ENCODE measurements around the gene KRT39.
"Not testable (repeated sequence)": the region's sequence is repeated elsewhere in the genome, so short reads cannot be mapped to it uniquely, and the experiment has no call there.

KRT39 gene

DNA sequence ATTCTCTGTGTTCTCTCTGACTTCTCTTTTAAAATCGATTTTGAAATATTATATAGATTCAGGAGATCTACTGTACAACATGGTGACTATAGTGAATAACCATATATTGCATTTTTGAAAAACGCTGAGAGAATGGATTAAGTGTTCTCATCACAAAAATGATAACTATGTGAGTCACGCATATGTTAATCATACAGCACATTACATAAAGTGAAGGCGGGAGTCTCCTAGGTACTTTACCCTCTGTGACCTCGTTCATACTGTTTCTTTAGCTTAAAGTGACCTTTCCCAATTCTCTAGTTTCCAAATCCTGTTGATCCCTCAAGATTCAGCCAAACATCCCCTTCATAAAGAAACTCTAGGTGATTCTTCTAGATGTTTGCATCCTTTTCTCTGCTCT is 36.1 kb upstream of the KRT39 start:
- TF ChIP-seq, protein P1, sequence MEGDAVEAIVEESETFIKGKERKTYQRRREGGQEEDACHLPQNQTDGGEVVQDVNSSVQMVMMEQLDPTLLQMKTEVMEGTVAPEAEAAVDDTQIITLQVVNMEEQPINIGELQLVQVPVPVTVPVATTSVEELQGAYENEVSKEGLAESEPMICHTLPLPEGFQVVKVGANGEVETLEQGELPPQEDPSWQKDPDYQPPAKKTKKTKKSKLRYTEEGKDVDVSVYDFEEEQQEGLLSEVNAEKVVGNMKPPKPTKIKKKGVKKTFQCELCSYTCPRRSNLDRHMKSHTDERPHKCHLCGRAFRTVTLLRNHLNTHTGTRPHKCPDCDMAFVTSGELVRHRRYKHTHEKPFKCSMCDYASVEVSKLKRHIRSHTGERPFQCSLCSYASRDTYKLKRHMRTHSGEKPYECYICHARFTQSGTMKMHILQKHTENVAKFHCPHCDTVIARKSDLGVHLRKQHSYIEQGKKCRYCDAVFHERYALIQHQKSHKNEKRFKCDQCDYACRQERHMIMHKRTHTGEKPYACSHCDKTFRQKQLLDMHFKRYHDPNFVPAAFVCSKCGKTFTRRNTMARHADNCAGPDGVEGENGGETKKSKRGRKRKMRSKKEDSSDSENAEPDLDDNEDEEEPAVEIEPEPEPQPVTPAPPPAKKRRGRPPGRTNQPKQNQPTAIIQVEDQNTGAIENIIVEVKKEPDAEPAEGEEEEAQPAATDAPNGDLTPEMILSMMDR (IDR thresholded peaks at IDR 0.05; ENCODE audit: borderline replicate concordance, extremely low read depth, low read length, poor library complexity, severe bottlenecking): no peak
- no peak for TF ChIP-seq EZH2 (IDR thresholded peaks at IDR 0.05; ENCODE audit: borderline replicate concordance, low read depth, low read length, severe bottlenecking)
- ATAC-seq (ENCODE audit: insufficient read depth, low read depth) (no peak), DNase-seq (no peak)
- Histone ChIP-seq H4K20me1 (ENCODE audit: insufficient read depth, low read length) (no peaks in the 10 kb centered on the region), H3K27ac (ENCODE audit: low read length) (no peak overlapping the region), H3K36me3 (ENCODE audit: insufficient read depth, low read length) (no peaks in the 10 kb centered on the region), H3K4me2 (ENCODE audit: insufficient read depth, low read length) (no peak overlapping the region), H3K27me3 (ENCODE audit: insufficient read depth, low read length, poor library complexity) (peaks cover 27% of the 10 kb centered on the region), H3K9me3 (ENCODE audit: insufficient read depth, low read length, severe bottlenecking) (no peaks in the 10 kb centered on the region), H3K4me3 (ENCODE audit: low read depth in 1 of 2, low read length in 2 of 2) (no peak overlapping the region), H3K4me1 (ENCODE audit: insufficient read depth, low read length) (no peaks in the 10 kb centered on the region), H3K79me2 (ENCODE audit: insufficient read depth, low read length) (no peaks in the 10 kb centered on the region), H2AFZ (ENCODE audit: low read depth, low read length) (no peak overlapping the region), H3K9ac (ENCODE audit: low read depth, low read length) (no peak overlapping the region)

DNA sequence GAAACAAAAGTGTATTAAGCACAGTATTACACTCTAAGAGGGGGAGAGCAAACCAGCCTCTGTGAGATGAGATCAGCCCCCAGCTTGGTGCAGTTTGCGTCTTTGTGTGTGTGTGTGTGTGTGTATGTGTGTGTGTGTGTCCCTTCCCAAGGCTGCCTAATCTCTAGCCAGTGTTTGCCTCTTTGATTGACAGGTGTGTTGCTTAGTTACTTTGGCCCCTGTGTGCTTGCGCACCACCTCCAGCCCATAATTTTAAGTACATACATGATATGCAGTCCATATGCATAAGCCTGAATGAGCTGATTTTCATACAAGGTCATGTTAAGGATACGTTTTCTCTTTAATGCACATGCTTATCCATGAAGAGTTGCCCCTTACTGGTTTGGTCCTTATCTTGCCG is 35.0 kb upstream of the KRT39 start:
- TF ChIP-seq EZH2 (IDR thresholded peaks at IDR 0.05; ENCODE audit: borderline replicate concordance, low read depth, low read length, severe bottlenecking): no peak
- TF ChIP-seq, protein P1 (IDR thresholded peaks at IDR 0.05; ENCODE audit: borderline replicate concordance, extremely low read depth, low read length, poor library complexity, severe bottlenecking): no peak
- H4K20me1 ChIP-seq (ENCODE audit: insufficient read depth, low read length): no peaks in the 10 kb centered on the region
- no peak for DNase-seq
- ATAC-seq (ENCODE audit: insufficient read depth, low read depth): no peak
- H3K79me2 ChIP-seq (ENCODE audit: insufficient read depth, low read length): no peaks in the 10 kb centered on the region
- H3K36me3 ChIP-seq (ENCODE audit: insufficient read depth, low read length): no peaks in the 10 kb centered on the region
- no peak overlapping the region for H3K27ac ChIP-seq (ENCODE audit: low read length)
- no peak overlapping the region for H3K4me2 ChIP-seq (ENCODE audit: insufficient read depth, low read length)
- H3K9me3 ChIP-seq (ENCODE audit: insufficient read depth, low read length, severe bottlenecking): no peaks in the 10 kb centered on the region
- no peak overlapping the region for H3K9ac ChIP-seq (ENCODE audit: low read depth, low read length)
- peaks cover 37% of the 10 kb centered on the region for H3K27me3 ChIP-seq (ENCODE audit: insufficient read depth, low read length, poor library complexity)
- no peak overlapping the region for H3K4me3 ChIP-seq (ENCODE audit: low read depth in 1 of 2, low read length in 2 of 2)
- H2AFZ ChIP-seq (ENCODE audit: low read depth, low read length): no peak overlapping the region
- H3K4me1 ChIP-seq (ENCODE audit: insufficient read depth, low read length): no peaks in the 10 kb centered on the region

DNA sequence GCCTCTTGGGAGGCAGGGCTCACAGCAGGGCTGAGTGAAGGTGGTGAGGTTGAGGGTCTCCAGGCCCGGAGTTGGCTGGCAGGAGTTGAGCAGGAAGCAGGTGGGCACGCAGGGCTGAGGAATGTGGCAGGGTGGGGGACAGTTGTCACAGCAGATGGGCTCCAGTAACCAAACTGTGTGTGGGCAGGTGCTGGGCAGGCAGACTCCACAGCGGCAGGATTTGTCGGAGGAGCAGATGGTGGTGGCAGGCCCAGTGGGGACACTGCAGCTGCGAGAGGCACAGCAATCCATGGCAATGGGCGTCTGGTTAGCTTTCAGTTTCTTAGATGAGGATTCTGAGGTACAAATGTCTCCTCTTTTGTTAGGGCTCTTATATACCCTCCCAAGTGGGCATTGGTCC is 32.8 kb upstream of the KRT39 start, which contains the start of gene KRTAP3-2:
KRTAP3-2 (minus strand) TSS at position 344 of the 400 bp plus-strand sequence; CDS start at position 291, 53 bp downstream.
- H3K27me3 ChIP-seq (ENCODE audit: insufficient read depth, low read length, poor library complexity): peaks cover 34% of the 10 kb centered on the region
- H3K9me3 ChIP-seq (ENCODE audit: insufficient read depth, low read length, severe bottlenecking); H4K20me1 ChIP-seq (ENCODE audit: insufficient read depth, low read length); H3K9ac ChIP-seq (ENCODE audit: low read depth, low read length); H3K4me1 ChIP-seq (ENCODE audit: insufficient read depth, low read length); H3K79me2 ChIP-seq (ENCODE audit: insufficient read depth, low read length); H3K4me2 ChIP-seq (ENCODE audit: insufficient read depth, low read length); ATAC-seq (ENCODE audit: insufficient read depth, low read depth); DNase-seq; H3K4me3 ChIP-seq (ENCODE audit: low read depth in 1 of 2, low read length in 2 of 2); H3K36me3 ChIP-seq (ENCODE audit: insufficient read depth, low read length); H3K27ac ChIP-seq (ENCODE audit: low read length); H2AFZ ChIP-seq (ENCODE audit: low read depth, low read length): not testable (repeated sequence)

DNA sequence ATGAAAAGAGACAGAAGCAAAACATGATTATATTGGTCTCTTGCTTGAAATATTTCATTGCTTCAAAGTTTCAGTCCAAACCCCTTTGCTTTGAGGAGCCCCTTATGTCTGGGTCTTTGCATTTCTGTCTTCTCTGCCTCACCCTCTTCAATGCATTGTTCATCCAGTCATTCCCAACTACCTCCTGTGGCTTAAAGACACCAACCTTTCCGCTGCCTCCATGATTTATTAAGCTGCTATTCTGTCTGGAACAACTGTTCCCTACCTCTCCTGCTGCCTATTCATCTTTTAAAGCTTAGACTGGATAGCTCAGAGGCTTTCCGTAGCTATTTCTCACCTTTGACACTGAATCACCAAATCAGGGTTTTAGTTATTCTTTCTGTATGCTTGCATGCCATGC is 30.6 kb upstream of the KRT39 start:
- no peak overlapping the region for H3K4me3 ChIP-seq (ENCODE audit: low read depth in 1 of 2, low read length in 2 of 2)
- no peaks in the 10 kb centered on the region for H3K79me2 ChIP-seq (ENCODE audit: insufficient read depth, low read length)
- no peaks in the 10 kb centered on the region for H3K36me3 ChIP-seq (ENCODE audit: insufficient read depth, low read length)
- H2AFZ ChIP-seq (ENCODE audit: low read depth, low read length): no peak overlapping the region
- DNase-seq (no peak), ATAC-seq (ENCODE audit: insufficient read depth, low read depth) (no peak)
- no peaks in the 10 kb centered on the region for H3K9me3 ChIP-seq (ENCODE audit: insufficient read depth, low read length, severe bottlenecking)
- H3K27ac ChIP-seq (ENCODE audit: low read length): no peak overlapping the region
- H3K9ac ChIP-seq (ENCODE audit: low read depth, low read length): no peak overlapping the region
- H3K4me1 ChIP-seq (ENCODE audit: insufficient read depth, low read length): no peaks in the 10 kb centered on the region
- TF ChIP-seq, protein P1 (IDR thresholded peaks at IDR 0.05; ENCODE audit: borderline replicate concordance, extremely low read depth, low read length, poor library complexity, severe bottlenecking): no peak
- TF ChIP-seq EZH2 (IDR thresholded peaks at IDR 0.05; ENCODE audit: borderline replicate concordance, low read depth, low read length, severe bottlenecking): no peak
- no peaks in the 10 kb centered on the region for H4K20me1 ChIP-seq (ENCODE audit: insufficient read depth, low read length)
- no peak overlapping the region for H3K4me2 ChIP-seq (ENCODE audit: insufficient read depth, low read length)
- peaks cover 41% of the 10 kb centered on the region for H3K27me3 ChIP-seq (ENCODE audit: insufficient read depth, low read length, poor library complexity)

Measured in DND-41 (cell line).